Activated T-cell treated with anti-CD3 and anti-CD28 coated beads for 48 hours (primary cell): ENCODE data around the gene RRAGB.
A peak's percentile ranks its signal among the peaks of the same experiment; 100 is the strongest.
"Not testable (repeated sequence)": the region's sequence is repeated elsewhere in the genome, so short reads cannot be mapped to it uniquely, and the experiment has no call there.

Source experiments
- DNase-seq: peaks from one replicate; pipeline ENCODE4 v3.0.0-alpha.2; 2020; ENCODE audit warnings: low read depth

RRAGB gene

GRCh38 chrX:55717521-55718497 is at the start of gene RRAGB:
Gene RRAGB (plus strand): TSS chrX:55717749. CDS start chrX:55718328, 579 bp downstream.
- peak; percentile 85 for DNase-seq

- no peak for DNase-seq
These were observed 49.5 kb upstream of the RRAGB start for GRCh38 chrX:55668084-55668483.

GRCh38 chrX:55688579-55688978 is 29.0 kb upstream of the RRAGB start:
- not testable (repeated sequence) for DNase-seq

GRCh38 chrX:55695227-55696018 is 22.1 kb upstream of the RRAGB start:
- no peak for DNase-seq

- no peak for DNase-seq
These were observed 20.2 kb upstream of the RRAGB start for GRCh38 chrX:55697381-55697780.

GRCh38 chrX:55702671-55703070 is 14.9 kb upstream of the RRAGB start:
- DNase-seq: no peak

GRCh38 chrX:55703436-55703835 is 14.1 kb upstream of the RRAGB start:
- not testable (repeated sequence) for DNase-seq

- DNase-seq: not testable (repeated sequence)
These were observed 12.5 kb upstream of the RRAGB start for GRCh38 chrX:55705066-55705465.

- no peak for DNase-seq
These were observed 7.8 kb upstream of the RRAGB start for GRCh38 chrX:55709735-55710134.

GRCh38 chrX:55710701-55711100 is 6.8 kb upstream of the RRAGB start:
- DNase-seq: no peak

- DNase-seq: no peak
These were observed 3.9 kb upstream of the RRAGB start for GRCh38 chrX:55713631-55714030.

- DNase-seq: no peak
These were observed 3.4 kb upstream of the RRAGB start for GRCh38 chrX:55714161-55714560.

GRCh38 chrX:55715847-55716246 is 1.7 kb upstream of the RRAGB start:
- no peak for DNase-seq

GRCh38 chrX:55716937-55717336 is 612 bp upstream of the RRAGB start:
- DNase-seq: no peak

GRCh38 chrX:55731826-55732225 is 14.3 kb downstream of the RRAGB start:
- DNase-seq: no peak

GRCh38 chrX:55738969-55739368 is 21.4 kb downstream of the RRAGB start:
- DNase-seq: no peak

GRCh38 chrX:55742649-55743048 is 25.1 kb downstream of the RRAGB start:
- DNase-seq: no peak

- not testable (repeated sequence) for DNase-seq
These were observed 30.9 kb downstream of the RRAGB start for GRCh38 chrX:55748463-55748862.

- DNase-seq: no peak
These were observed 32.7 kb downstream of the RRAGB start for GRCh38 chrX:55750256-55750655.

GRCh38 chrX:55754861-55755294 is 37.3 kb downstream of the RRAGB start:
- no peak for DNase-seq

- no peak for DNase-seq
These were observed 40.5 kb downstream of the RRAGB start for GRCh38 chrX:55758033-55758432.

- DNase-seq: no peak
These were observed 41.9 kb downstream of the RRAGB start for GRCh38 chrX:55759478-55759877.

- no peak for DNase-seq
These were observed 49.6 kb downstream of the RRAGB start for GRCh38 chrX:55767100-55767499.
